NCI-H1092 treated with DMSO at 0.1 percent for 48 hours (cell line): ENCODE data around the gene CBARP.

Experiments used
- DNase-seq: peaks from one replicate; lab custom pipeline; 2025; lab: John Stamatoyannopoulos, UW

Gene CBARP, protein sequence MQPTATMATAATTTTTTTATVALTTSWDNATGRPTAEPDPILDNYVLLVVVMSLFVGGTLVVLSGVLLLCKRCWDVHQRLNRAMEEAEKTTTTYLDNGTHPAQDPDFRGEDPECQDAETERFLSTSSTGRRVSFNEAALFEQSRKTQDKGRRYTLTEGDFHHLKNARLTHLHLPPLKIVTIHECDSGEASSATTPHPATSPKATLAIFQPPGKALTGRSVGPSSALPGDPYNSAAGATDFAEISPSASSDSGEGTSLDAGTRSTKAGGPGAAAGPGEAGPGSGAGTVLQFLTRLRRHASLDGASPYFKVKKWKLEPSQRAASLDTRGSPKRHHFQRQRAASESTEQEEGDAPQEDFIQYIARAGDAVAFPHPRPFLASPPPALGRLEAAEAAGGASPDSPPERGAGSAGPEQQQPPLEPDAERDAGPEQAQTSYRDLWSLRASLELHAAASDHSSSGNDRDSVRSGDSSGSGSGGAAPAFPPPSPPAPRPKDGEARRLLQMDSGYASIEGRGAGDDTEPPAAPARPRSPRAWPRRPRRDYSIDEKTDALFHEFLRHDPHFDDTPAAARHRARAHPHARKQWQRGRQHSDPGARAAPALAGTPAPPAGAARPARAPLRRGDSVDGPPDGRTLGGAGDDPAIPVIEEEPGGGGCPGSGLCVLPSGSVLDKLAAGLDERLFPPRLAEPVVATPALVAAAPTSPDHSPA

DNA sequence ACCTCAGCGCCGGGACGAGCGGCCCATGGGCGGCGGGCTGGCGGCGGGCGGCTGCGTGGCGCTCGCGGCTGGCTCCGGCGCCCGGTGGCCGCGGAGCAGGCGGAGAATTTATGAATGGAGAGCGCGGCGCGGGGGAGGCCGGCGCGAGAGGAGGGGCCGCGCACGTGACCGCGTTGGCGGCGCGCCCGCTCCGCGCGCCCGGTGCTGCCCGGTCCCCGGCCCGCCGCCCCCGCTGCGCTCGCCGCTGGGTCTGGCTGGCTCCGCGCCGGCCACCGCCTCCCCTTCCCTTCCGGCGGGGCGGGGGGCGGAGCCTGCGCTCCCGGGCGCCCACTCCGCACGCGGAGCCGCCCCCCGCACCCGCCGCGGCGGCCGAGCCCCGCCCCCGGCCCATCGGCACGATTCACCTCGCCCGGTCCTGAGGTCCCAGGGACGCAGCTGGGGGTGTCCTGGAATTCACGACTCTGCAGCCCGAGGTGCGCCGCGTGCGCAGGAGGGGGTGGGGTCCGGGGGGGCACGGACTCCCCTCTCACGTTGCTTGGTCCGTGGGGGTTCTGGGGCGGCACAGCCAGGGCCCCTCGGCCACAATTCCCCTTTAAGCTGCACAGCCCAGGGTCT lies at the start of gene CBARP:
Gene CBARP, minus strand, starts transcription at position 252 of the 615 bp plus-strand sequence. CDS start 1,905 bp downstream, outside the sequence.
- DNase-seq, result no peak

DNA sequence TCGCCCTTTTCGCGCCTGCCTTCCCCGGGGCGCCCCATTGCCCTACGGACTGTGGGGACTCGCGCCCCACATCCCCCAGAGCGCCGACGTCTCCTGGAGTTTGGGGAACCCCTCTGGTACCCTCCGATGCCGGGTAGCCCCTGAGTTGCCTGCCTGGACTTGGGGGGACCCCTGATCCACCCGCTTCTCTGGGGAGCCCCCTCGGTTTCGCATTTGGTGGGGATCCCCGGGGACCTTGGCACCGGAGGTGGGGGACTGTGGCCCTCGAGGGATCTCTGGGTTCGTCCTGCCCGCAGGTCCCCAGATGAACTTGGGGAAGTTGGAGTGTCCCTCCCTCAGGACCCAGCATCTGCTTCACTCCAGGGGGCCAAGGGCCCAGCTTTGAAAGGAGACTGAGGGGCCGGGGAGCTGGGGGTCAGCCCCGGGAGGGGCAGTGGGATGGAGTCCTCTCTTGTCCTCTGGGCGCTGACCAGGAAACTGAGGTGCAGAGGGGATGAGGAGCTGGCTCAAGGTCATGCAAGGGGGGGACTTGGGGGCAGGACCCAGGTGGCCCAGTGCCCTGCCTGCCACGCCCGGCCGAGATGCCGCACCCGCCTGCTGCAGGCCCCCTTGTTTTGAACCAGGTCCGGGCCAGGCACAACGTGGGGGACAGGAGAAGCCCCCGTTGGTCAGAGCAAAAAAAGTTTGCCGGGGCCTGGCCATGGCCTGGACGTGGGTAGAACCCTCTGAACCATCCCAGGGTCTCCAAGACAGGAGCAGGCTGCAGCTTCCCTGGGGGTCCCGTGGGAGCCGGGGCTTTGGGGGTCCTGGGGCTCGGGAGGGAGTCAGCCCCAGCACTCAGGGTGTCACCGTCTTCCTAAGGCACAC lies 48.9 kb upstream of the CBARP start:
- DNase-seq, result no peak

DNA sequence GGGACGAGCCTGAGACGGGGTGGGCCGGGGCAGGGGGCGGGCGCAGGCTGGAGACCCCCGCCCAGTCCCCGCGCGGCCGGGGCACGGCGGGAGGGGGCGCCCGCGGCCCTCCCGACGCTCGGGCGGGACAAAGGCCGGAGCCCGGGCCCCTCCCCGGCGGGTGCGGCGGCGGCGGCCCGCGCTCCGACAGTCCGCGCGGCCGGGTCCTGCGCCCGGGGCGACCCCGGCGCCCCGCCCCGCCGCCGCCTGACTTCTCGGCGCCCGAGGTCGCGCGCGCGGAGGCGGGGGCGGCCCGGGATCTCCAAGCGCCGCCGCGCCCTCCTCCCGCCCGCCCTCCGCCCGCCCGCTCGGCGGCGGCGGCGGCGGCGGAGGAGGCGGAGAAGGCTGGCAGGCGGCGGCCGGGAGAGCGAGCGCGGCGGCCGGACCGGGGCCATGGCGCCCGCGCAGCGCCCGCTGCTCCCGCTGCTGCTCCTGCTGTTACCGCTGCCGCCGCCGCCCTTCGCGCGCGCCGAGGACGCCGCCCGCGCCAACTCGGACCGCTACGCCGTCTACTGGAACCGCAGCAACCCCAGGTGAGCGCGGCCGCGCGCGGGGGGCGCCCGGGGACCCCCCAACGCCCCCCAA lies 48.0 kb upstream of the CBARP start, which contains the start of gene EFNA2:
Gene EFNA2, plus strand, starts transcription at position 137 of the 624 bp plus-strand sequence. Its CDS starts 296 bp downstream, at position 433.
- DNase-seq, result no peak

DNA sequence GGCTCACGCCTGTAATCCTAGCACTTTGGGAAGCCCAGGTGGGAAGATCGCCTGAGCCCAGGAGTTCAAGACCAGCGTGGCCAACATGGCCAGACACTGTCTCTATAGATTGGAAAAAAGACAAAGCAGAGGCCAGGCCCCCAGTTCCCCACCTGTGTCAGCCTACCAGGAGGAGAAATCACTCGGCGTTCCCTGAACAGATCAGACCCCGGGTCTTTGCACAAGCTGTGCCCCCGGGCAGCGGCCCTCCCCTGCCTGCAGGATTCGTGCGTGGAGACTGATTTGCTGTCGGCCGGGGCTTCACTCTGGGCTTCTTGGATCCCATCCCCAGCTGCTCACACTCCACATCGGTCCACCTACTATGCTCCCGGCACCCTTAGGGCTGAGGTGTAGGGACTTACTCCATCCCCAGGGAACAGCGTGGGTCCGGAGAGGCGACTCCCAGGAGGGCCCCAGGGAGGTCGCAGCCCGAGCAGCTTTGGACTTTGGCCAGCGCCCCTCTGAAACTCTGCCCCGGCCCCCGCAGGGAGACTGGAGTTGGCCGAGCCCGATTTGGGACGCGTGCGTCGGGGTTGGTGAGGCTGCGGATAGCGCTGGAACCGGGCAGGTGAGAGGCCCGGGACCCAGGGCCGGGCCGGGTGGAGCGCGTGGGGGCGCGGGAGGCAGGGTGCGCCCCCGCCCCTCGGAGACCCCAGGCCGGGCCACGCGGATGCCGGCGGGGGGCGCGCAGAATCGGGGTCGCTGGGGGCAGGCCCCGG lies 47.4 kb upstream of the CBARP start:
- no peak for DNase-seq

DNA sequence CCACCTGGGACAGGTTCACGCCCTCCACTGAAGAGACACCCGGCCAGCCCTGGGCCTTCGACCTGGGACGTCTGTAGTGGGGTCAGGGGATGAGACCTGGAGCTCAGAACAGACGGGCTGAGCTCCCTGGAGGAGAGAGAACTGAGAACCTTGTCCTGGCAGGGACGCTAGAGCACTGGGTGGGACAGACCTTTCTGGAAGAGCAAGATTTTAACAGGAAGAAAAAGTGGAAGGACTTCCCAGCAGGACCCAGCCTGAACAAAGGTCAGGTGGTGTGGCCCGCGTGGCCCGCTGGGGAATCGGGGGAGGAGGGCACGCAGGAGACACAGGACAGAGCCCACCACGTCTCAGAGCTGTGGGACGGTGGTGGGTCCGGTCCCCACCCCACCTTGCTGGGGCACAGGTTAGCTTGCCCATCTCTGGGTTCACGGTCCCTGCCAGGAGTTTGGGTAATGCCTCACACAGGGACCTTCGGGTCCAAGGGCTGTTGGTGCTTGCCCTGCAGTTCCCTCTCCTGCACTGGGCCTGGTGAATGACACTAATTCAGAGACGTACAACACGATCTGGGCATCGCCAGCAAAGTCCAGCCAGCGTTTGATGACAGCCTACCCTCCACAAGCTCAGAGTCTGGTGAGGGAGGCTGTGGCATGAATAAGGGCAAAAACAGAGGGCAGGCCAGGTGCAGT lies 46.6 kb upstream of the CBARP start:
- no peak for DNase-seq

DNA sequence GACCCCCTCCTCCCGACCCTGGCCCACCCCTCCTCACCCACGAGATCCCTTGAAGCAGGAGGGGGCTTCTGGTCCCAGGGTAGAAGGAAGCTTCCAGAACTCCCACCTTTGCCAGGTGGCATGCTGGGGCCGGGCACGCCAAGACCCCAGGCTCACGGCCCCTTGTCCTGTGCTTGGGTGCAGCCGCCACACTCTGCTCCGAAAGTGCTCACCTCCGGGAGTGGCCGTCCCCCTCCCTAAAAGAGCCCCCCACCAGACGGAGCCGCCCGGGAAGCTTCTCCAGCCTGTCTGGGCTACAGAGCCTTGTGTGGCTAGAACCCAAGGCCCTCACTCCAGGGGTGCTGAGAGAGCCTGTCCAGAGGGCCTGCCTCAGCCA lies 46.1 kb upstream of the CBARP start:
- DNase-seq, result no peak

DNA sequence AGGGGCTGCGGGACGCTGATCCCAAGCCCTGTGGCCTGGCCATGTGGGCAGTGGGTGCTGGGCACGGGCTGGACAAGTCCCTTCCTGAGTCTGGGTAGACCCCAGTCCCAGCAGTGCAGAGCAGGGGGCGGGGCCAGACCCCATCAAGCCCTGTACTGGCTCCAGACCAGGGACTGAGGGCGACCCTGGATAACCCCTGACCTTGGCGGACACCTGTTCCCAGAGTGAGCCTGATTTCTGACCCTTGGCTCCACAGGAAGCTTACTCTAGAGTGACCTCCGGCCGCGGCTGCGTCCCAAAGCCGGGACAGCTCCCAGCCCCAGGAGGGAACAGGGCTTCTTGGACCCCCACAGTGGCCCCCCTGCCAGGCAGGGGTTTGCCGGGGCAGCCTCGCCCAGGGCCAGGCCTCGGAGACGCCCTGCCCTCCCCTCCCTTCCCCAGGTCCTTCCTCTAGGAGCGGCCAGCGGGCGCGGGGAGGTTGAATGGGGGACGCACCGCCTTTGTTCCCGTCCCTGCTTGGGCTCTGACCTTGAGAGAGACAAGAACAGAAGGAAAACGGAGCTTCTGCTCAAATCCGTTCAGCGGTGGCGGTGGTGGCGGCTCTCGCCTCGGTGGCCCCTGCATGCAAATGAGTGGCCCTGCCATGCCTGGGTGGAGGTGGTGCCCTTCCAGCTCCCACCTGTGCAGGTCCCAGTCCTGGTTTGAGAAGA lies 45.6 kb upstream of the CBARP start:
- DNase-seq, result no peak

DNA sequence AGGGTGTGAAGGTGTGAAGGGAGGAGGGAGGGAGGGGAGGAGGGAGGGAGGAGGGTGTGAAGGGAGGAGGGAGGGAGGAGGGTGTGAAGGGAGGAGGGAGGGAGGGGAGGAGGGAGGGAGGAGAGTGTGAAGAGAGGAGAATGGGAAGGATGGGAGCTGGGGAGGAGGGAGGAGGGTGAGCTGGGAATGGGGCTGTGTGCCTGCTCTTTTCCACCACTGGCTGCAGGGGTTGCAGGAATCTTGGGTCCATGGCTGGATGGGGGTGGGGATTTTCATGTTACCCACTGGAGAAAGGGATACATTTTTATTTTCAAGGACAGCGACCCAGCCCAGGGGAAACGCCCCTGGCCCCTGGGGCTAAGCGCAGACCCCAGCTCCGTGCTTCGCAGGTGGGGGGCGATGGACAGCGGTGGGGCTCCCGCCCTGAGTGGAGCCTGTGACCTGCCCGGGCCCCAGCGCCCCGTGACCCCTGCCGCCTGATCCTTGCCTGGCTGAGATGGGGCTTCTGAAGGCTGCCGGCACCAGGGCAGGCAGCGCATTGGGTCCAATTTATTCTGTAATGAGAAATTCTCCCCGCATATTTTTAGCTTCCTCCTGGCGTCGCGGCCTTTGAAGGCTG lies 44.9 kb upstream of the CBARP start:
- no peak for DNase-seq

DNA sequence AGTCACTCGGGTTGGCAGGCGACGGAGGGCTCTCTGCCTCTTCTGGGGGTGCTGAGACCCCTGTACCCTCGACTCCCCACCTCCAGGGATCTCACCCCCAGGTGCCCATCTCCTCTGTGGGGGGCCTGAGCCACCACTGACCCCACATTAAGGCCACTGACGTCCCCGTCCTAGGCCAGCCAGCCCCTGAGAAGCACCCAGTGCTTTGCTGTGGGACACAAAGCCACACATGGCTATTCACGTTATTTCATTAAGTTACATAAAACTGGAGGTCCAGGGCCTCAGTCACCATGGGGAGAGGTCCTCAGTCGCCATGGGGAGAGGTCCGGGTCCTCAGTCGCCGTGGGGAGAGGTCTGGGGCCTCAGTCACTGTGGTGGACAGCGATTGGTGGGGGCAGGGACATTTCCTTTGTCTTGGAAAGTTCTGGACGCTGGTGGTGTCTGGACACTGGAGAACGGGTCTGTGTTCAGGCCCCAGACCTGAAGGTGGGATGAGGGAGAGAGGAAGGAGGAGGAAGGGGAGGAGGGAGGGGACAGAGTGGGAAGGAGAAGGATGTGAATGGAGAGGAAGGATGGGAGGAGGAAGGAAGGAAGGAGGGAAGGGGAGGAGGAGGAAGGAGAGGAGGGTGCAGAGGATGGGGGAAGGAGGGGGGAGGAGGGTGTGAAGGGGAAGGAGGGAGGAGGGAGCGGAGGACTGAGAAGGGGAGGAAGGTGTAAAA lies 43.9 kb upstream of the CBARP start:
- DNase-seq, result no peak

DNA sequence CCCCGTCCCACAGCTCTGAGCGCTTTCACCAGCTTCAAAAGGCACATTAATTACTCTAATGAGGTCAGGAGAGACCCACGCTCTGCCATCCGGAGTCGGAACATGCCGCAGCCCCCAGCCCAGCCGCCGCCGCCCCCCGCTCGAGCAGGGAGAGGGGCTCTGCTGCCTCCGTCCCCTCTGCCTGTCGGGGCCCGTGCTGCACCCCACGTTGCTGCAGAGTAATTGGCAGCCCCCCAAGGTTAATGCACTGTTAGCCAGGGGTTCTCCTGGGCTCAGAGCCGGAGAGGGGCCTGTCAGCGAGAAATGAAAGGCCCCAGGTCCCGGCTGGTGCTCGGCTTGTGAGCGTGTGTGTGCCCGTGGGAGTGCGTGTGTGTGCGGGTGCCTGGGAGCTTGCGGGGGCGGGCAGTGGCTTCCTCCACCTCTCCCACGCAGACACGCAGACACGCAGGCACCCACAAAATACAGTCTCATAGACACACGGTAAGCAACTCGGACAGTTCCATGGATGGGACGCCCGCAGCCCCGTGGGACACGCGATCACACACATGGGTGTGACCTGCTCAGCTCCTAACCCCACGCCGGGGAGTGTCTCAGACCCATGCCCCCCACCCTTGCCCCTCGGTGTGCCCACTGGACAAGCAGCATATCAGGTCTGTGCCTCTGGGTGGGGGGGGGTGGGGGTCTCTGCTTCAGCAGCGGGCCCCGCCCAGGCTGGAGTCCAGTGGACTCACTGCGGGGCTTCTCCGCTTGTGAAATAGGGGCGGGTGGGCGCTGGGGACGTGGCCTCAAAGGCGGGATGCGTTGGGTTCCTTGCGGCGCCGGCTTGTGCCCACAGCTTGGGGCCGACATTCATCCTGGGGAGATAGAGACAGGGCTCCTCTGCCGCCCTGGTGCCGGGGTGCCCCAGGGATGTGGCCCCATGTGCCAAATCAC lies 43.1 kb upstream of the CBARP start:
- no peak for DNase-seq

DNA sequence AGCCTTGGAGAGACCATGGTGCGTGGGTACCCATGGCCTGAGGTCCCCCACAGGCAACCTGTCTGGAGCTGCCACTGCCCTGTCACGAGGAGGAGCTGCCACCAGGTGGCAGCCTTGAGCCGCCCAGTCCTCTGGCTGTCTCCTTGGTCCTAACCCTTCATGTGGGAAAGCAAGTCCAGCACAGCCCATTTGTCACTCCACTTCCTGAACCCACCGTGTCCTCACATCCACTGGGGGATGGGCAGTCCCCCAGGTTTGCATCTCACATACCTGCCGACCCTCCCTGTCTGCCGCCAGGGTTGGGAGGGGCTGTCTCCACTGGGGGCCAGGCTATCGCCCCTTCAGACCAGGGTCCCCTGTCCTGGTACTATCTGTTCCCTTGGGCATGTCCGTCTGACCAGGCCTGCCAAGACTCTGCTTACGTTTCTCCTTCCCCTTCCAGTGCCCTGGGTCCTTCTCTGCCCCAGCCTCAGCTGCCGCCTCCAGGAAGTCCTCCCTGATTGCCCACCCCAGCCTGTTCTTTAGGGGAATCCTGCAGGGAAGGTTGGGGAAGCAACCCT lies 42.1 kb upstream of the CBARP start:
- peak; percentile 66 for DNase-seq

DNA sequence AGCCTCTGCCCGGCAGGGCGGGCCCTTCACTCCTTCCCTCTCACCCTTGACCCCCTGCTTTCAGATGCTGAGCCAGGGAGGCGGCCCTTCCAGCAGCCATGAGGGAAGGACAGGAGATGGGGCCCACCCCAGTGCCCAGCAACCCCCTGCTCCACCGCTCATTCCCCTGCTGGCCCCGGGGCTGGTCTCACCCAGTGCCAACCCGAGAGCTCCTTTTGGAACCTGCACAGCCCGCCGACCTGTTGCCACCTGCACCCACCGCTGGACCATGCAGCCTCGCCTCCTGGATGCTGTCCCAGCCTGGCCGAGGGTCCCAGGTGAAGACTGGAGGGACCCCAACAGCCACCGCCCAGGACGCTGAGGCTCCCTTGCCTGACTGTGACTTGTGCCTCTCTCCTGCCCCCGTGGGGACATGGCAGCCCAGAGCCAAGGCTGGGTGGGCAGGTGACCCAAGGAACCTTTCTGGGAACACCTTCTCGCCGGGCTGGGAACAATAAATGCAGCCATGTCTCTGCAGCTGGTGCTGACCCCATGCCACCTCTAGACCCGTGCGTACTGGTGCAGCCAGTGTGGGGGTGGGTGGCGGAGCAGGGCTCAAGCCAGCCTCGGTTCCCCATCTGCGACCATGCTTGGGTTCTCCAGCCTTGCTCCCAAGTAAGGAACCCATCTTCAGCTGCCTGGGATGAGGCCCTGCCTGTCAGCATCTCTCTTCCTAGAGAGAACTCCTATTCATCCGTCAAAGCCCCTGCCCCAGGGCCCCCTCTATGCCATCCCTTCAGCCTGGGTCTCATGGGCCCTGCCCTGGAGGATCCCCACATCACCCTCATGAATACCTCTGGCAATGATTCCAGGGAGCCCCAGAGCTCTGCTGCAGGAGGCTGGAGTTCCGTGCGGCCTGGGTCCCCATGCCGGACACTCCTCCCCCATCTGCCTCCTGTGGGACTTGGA lies 41.2 kb upstream of the CBARP start:
- DNase-seq, result no peak

DNA sequence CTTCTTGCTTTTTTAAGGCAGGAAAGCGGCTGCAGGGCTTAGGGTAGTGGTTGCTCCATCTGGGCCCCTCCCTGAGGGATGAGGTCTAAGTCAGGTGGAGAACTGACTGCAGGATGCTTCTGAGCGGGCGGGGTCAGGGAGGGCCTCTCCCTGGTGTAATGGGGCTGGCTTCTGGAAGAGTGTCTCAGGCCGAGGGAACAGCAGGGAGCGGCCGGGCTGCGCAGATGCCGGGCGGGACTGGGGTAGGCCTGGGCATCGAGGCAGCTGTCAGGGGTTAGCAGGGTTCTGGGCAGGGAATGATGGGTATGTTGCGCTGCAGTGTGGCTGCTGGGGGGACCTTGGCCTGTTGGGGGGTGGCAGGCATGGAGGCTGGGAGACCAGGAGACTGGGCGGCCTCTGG lies 40.3 kb upstream of the CBARP start:
- DNase-seq, result no peak

DNA sequence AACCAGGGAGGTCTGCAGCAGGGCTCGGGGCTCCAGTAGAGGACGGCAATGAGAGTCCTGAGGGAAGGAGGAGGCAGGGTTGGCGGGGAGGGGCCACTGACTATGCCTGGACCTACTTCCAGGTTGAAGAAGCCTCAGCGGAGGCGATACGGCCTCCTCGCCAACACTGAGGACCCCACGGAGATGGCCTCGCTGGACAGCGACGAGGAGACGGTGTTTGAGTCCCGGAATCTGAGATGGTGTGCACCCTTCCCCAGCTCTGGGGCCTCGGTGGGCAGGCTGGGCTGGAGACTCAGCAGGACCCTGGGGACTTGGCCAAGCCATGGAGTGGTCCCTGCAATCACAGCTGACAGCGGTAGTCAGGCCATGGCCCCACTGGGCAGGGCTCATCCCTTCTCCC lies 39.3 kb upstream of the CBARP start:
- no peak for DNase-seq

DNA sequence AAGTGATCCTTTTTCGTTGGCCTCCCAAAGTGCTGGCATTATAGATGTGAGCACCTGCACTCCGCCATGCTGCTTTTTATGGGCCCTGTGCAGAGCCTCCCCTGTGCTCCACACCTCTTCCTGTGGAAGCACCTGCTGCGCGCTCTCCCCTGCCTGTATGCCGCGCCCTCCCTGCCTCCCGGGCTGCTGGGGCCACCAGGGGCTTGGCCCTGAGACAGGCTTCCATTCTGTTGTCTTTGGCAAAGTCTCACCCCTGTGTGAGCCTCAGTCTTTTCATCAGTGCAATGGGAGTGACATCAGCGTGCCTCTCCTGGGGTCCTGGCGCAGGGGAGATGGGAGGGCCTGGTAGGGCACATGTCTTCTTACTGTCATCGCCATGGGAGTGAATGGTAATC lies 38.8 kb upstream of the CBARP start:
- DNase-seq, result no peak
